OCI-LY1 (cell line): Measurements from ENCODE around the gene DOCK4.

Experiments
- CTCF ChIP-seq: fragments of 200-600 bp; sonication (generic), shearing (Covaris generic); IDR thresholded peaks from 2 replicates; pipeline ENCODE4 v1.5.1; 2017; ENCODE audit warnings: mild to moderate bottlenecking, antibody characterized with exemption, low read length, moderate library complexity, mixed read lengths
- EZH2 ChIP-seq: fragments of 200-600 bp; sonication (generic), shearing (Covaris generic); IDR thresholded peaks from 2 replicates; pipeline ENCODE4 v1.8.0; 2017; ENCODE audit warnings: borderline replicate concordance, mixed run types, mild to moderate bottlenecking, antibody characterized with exemption, low read length, moderate library complexity, mixed read lengths

DNA sequence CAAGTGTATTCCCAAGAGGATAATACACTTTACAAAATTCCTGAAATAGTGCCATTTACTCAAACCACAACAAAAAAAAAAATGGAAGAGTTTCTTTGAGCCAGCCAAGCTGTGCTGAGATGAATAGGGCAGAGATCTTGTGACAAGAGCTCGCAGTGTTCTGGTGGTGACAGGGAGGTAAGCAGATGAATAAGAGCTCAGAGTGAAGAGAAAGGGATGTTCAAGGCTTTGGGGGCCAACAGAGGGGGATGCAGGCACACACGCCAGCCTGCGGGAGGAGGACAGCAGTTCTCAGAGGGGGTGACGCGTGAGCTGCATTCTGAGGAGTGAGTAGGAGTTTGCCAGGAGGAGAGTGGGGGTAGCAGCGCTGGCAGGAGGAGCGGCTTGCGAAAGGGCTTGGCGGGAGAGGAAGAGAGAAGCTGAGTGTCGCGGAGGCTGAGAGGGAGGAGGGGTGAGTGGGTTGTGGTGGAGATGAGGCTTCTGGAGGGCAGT, 449.5 kb downstream of the DOCK4 start:
- no peak for TF ChIP-seq CTCF
- TF ChIP-seq EZH2: no peak
